GM21737 (cell line): ENCODE measurements around the gene EBF4.

Experiments used
- ATAC-seq: cut with Tn5 transposase; IDR thresholded peaks from one replicate; pipeline ENCODE4 v1.9.1; 2021; ENCODE audit warnings: mild to moderate bottlenecking, moderate library complexity; ENCODE audit not compliant: unreplicated experiment

The EBF4 gene

GRCh38 chr20:2793471-2793870, 100.9 kb downstream of the EBF4 start:
- no peak for ATAC-seq

GRCh38 chr20:2794202-2794748, 101.7 kb downstream of the EBF4 start:
- ATAC-seq = no peak

- no peak for ATAC-seq
These were observed 102.4 kb downstream of the EBF4 start for GRCh38 chr20:2794866-2795447.

GRCh38 chr20:2795451-2795850, 102.9 kb downstream of the EBF4 start:
- ATAC-seq = no peak

GRCh38 chr20:2796011-2796660, 103.6 kb downstream of the EBF4 start:
- ATAC-seq = no peak

- no peak for ATAC-seq
These were observed 104.8 kb downstream of the EBF4 start for GRCh38 chr20:2797136-2797983.

GRCh38 chr20:2798095-2798805, 105.7 kb downstream of the EBF4 start:
- no peak for ATAC-seq

GRCh38 chr20:2798814-2799213, 106.2 kb downstream of the EBF4 start:
- ATAC-seq = no peak

GRCh38 chr20:2799271-2799670, 106.7 kb downstream of the EBF4 start:
- no peak for ATAC-seq

- peak; percentile 21 for ATAC-seq
These were observed 107.3 kb downstream of the EBF4 start for GRCh38 chr20:2799688-2800520.

GRCh38 chr20:2800521-2801285, 108.1 kb downstream of the EBF4 start, which contains the start of gene CPXM1:
Gene CPXM1 (minus strand): TSS chr20:2800627. CDS start chr20:2800572, 55 bp downstream.
- ATAC-seq = peak; percentile 52

- ATAC-seq = no peak
These were observed 108.7 kb downstream of the EBF4 start for GRCh38 chr20:2801286-2801728.

- no peak for ATAC-seq
These were observed 111.7 kb downstream of the EBF4 start for GRCh38 chr20:2804041-2804828.

- ATAC-seq = no peak
These were observed 112.5 kb downstream of the EBF4 start for GRCh38 chr20:2804852-2805688.

- no peak for ATAC-seq
These were observed 113.2 kb downstream of the EBF4 start for GRCh38 chr20:2805689-2806350.

GRCh38 chr20:2806351-2806701, 113.7 kb downstream of the EBF4 start:
- ATAC-seq = no peak

GRCh38 chr20:2807019-2807418, 114.4 kb downstream of the EBF4 start:
- ATAC-seq = no peak
